GM19395 (cell line): ENCODE measurements around the gene TBCD.

Experiments
- ATAC-seq: cut with Tn5 transposase; IDR thresholded peaks from one replicate; pipeline ENCODE4 v1.9.1; 2021; ENCODE audit warnings: mild to moderate bottlenecking, moderate library complexity; ENCODE audit not compliant: unreplicated experiment

TBCD gene

GRCh38 chr17:82867763-82868325 lies 116.0 kb downstream of the TBCD start:
- ATAC-seq: no peak

GRCh38 chr17:82868715-82869131 lies 116.9 kb downstream of the TBCD start:
- no peak for ATAC-seq

DNA sequence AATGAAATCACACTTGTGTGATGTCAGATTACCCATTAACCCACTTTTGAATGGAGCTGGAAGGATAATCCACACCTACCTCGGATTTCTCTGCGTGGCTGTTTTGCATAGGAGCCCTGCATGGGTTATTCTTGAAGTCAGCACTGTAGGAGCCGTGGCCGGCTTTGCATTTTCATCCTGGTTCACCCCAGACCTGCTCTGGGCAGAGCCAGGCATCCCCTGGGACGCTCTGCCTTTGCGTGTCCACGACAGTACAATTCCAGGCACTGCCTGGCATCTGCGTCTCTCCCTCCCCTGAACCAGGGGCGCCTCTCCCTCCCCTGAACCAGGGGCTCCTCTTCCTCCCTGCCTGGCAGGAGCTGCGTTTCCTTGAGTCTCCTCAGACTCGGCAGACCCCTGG lies 117.7 kb downstream of the TBCD start:
- no peak for ATAC-seq

DNA sequence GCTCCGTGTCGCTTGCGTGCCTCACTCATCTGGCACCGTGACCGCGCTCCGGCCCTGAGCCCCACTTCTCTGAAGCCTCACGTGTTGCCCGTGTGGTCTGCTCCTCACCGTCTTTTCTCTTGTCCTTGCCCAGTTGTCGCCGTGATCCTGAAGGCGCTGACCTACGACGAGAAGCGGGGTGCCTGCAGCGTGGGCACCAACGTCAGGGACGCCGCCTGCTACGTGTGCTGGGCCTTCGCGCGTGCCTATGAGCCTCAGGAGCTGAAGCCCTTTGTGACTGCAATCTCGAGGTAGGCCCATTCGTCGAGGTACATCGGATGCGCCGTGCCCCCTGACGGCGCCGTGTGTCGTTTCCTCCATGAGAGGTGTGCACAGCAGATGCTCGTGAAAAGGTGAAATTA lies 118.2 kb downstream of the TBCD start:
- no peak for ATAC-seq

DNA sequence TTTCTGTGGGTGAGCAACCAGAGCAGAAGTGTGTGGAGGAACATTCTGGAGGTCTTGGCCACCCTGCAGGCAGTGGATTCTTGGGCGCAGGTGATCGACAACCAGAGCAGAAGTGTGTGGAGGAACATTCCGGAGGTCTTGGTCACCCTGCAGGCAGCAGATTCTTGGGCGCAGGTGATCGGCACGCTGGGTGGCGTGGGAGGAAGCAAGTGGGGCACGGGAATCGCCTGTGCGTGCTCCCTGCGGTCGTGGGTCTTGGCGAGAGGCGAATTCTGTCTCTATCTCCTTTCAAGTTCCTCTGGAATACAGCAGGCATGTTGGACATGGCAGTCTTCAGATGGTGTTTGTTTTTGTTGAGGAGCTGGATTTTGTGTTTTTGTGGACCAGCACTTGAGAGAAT lies 118.7 kb downstream of the TBCD start:
- ATAC-seq: no peak

- peak; percentile 72 for ATAC-seq
These were observed 119.4 kb downstream of the TBCD start for GRCh38 chr17:82871056-82871775.

DNA sequence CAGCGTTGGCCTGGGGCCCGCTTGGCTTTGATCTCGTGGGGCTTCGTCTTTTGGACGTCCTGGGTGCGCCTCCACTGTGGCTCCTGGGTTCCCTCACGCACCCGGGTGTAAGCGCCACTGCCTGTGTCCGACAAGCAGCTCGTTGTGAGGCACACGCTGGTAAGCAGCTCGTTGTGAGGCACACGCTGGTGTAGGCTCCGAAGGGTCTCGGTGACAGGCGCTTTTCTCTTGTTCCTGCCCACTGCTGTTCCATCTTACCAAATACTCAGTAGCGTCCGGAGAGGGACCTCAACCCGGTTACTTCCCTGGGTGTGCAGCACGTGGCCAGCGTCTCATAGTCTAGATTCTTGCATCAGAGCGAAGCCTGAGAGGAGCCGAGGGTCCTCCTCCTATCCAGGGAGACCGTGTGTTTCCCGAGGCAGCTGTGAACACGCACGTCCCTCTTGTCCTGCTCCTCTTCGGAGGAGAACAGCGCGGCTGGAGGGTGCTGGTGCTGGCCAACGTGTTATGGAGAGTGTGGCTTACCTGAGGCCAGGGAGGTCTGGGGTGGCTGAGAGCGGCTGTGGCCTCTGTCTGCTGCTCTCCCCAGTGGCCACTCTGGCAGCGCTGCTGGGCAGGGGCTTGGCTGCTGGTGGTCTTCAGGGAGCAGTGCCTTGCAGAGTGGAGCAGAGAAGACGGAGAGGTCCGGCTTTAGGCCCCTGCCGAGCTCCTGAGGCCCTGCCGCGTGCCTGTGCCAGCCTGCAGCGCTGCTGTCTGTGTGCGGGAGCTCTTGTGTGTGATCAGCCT lies 120.1 kb downstream of the TBCD start:
- ATAC-seq: no peak

GRCh38 chr17:82872591-82873520 lies 121.0 kb downstream of the TBCD start:
- ATAC-seq: no peak

- ATAC-seq: no peak
These were observed 121.7 kb downstream of the TBCD start for GRCh38 chr17:82873521-82873920.

GRCh38 chr17:82874011-82874835 lies 122.4 kb downstream of the TBCD start:
- ATAC-seq: no peak

- ATAC-seq: no peak
These were observed 123.6 kb downstream of the TBCD start for GRCh38 chr17:82875407-82875856.

DNA sequence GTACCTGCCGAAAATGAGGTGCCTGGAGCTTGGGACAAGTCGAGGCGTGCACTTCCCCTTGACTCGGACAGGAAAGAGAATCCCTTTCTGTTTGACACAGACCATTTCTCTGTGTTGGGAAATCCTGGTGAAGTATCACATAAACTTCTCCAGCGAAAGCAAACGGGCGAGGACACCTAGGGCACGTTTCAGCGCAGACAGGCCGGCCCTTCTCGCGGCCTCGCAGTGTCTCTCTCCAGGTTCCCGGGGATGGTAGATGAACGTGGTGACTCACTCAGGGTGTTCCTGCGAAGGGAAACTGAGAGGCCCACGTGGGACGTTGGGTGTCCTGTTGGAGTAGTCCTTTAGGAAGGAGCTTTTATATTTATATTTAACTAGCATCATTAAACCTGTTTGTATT lies 124.3 kb downstream of the TBCD start:
- no peak for ATAC-seq

- no peak for ATAC-seq
These were observed 124.9 kb downstream of the TBCD start for GRCh38 chr17:82876602-82877379.

DNA sequence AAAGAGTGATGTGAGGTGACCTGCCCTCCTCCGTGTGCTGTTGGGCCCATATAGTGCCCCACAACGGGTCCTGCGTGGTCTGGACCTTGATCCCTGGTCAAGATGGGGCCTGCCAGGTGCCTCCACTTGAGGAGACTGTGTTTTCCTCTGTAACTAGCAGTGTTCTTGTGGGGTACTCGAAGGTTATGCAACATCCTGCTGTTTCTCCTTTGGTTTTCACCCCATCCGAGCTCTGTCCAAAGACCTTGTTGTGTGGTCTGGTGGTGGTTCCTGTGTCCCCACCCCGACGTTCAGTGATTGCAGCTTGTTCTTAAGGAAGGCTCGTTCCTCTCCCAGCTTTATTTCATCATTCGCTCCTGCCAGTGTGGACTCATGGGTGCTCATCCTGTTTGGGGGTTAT lies 126.7 kb downstream of the TBCD start:
- ATAC-seq: no peak

DNA sequence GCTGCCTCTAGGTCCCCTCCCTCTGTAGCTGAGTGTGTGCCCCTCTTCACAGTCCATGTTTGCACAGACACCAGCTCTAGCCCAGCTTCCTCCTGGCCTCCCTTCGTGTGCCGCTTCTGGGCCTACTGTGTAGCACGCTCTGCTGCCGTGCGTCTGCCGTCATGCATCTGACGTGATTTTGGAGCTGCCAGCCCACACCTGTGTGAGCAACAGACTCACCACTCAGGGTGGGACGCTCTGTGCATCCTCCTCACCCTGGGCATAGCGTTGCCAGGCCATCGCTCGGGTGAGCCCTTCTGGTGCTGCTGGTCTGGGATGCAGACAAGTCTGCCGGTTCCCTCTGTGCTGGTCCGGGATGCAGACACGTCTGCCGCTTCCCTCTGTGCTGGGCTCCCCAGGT lies 127.4 kb downstream of the TBCD start:
- no peak for ATAC-seq

GRCh38 chr17:82880620-82881323 lies 128.9 kb downstream of the TBCD start:
- ATAC-seq: no peak

- ATAC-seq: no peak
These were observed 129.5 kb downstream of the TBCD start for GRCh38 chr17:82881324-82881823.

DNA sequence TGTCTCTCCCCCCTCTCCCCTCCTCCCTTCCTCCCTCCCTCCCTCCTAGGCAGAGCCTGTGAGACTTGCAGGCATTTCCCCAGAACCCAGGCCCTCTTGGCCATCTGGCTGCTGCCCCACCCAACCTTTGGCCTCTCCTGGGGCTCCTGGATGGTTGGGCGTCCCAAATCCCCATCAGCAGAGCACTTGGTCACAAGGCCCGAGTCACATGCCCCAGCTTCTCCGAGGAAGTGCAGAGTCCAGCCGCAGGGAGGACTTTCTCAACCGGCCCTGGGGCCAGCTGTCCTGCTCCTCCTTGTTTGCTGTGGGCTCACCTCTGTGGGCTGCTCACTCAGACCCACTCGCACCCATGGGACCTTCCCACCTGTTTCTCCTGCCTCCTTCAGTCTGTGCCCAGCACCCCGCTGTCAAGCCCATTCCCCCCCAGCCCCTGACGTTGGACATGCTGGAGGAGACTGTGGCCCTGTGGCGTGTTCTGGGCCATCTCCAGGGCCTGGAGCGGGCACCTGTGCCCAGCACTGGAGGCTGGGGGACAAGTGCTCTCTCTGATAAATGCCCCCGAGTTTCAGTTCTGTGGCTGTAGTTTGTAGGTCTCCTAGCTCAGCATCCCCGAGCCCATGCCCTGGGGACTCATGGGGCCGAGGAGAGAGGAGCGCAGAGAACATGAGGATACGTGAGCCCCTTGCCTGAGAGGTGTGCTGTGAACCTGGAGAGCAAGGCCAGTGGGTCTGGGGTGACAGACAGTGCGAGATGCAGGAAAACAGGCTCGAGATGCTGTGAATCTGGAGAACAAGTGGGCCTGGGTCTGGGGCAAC lies 130.2 kb downstream of the TBCD start:
- ATAC-seq: no peak
